H4 (cell line): ENCODE measurements around the gene TLX1. TPM values are rescaled to one million over a fixed set of nuclear protein-coding genes. Genes with fewer than 3 reads are reported as not detected.

ENCODE experiments used
- DNase-seq: peaks from one replicate; pipeline ENCODE4 v3.0.0-alpha.2; 2015; ENCODE audit warnings: low spot score
- total RNA-seq: library from RNA; depleted of rRNA; stranded (reverse); fragments of >200 nt; shearing (Covaris generic); gene quantifications from 2 replicates; pipeline ENCODE4 v1.2.3, GENCODE V29; 2014

TLX1 gene
- total RNA-seq, 1 experiment from 2014 or later = not detected

- DNase-seq = no peak
These were observed 3.4 kb downstream of the TLX1 start for GRCh38 chr10:101134299-101135127.

DNA sequence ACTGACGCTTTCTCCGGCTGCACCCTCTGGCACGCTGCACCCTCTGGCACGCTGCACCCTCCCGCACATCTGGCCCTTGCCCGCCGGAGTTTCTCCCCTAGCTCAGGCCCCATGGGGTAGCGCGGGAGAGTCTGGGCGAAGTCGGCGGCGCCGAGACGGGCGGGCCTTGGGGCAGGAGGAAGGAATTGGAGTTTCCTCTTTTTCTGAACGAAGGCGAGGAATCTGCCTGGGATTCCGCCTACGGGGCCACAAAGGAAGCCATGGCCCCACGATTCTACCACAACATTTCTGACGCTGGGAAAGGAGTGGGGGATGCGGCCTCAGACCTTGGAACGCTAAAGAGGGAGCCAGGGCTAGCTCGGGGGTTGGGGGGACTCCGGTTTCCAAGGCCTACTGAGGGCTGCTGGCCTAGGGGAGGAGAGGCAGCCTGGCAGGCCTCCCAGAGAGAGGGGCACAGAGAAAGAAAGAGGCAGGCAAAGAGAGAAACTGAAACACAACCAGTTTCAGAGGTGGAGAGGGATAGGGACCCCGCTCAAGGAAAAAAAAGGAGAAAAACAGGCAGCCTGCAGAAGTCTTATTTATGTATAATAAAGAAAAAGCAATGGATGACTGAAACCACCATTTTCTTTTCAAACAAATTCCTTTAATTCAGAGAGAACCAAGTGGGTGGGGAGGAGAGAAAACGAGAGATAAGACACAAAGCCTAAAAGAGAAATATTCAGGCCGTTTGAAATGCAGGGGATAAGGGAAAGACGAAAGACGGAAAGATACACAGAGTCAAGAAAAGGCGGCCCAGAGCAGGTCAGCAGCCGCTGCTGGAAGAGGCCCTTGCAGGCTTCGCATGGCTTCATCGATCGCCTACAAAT, 4.3 kb downstream of the TLX1 start:
- no peak for DNase-seq

GRCh38 chr10:101136007-101136707, 5.1 kb downstream of the TLX1 start:
- DNase-seq = no peak

GRCh38 chr10:101136708-101137121, 5.6 kb downstream of the TLX1 start:
- DNase-seq = no peak

DNA sequence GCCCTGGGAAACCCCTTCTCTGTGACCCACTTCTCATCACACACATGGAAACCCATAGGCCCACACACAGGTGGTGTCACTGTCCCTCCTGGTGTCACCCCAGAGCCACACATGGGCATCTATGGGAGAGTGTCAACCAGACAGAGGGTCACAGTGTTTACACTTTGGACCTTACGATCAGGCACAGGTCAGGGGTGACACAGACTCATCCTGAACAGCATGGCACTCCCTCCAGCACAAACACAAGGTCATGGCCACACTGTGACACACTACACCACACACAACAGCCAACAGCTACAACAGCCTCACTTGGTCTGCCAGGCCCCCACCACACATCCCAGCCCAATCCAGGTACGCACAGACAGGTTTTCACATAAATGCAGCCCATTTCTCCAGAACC, 6.2 kb downstream of the TLX1 start:
- DNase-seq = no peak

DNA sequence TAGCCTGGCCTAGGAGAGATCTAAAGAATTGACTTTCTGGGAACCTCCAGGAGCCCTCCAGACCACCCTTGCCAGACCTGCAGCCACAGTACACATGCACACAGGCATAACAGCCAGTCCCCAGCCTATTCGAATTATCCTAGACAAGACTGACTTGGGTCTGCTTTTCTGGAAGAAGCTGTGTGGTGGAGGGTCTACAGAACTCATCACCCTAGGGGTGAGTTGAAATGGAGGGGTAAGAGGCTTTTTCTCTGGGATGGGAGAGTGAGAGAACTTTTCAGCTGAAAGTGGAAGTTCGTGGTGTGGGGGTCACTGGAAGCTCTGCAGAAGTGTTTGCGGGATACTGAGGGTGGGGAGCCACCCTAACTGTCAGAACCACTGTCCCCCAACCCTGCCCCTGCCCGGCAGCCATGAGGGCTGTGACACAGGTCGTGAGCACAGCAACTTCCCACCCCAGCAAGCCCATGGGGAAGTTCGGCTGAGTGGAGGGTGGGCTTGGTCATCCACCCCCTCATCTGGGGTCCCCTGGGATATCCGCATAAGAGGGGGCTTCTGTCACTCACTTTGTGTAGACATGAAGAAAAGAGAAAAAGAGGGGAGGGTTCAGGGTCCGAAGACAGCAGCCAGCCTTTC, 7.8 kb downstream of the TLX1 start:
- DNase-seq = no peak

GRCh38 chr10:101139421-101139911, 8.4 kb downstream of the TLX1 start:
- no peak for DNase-seq

GRCh38 chr10:101140084-101140949, 9.2 kb downstream of the TLX1 start:
- no peak for DNase-seq

GRCh38 chr10:101140950-101141615, 10.0 kb downstream of the TLX1 start:
- DNase-seq = no peak

DNA sequence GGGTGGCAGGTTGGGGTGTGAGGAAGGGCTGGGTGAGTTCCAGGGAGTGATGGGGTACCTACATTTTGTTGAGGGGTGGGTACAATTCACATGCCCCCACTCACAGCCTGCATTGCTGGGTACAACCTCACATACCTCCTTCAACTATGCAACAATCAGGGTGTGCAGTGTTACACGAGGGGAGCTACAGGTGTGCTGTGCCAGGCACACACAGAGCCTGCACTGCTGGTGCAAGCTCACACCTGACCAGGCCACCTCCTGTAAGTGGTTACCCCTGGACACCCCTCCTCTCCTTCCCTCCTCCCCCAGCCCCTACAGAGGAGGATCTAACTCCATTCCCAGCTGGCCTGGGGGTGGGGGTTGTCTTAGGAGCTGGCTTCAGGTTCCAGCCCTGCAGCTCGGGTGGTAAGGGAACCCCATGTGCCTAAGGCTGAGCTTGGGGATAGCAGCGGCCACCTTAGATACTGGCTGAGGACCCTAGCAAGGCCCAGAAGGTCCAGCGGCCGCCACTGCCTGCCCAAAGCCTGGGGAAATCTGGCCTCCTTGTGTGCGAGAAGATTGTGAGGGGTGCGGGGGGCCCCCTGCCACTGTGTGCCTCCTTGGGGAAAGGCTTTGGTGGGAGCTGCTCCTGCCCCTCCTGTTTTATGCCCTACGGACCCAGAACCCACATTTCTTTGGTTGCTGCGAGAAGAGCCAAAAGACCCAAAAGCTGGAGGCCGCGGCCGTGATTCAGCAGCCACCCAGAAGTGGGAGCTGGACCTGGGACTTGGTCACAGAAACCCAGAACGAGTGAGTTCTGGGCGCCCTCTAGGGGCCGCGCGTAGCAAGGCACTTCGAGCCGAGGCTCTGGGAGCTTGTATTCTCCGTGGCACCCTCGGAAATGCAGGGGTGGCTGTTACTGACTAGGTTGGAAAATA, 10.8 kb downstream of the TLX1 start:
- peak; percentile 72 for DNase-seq

- no peak for DNase-seq
These were observed 11.6 kb downstream of the TLX1 start for GRCh38 chr10:101142533-101143344.

- no peak for DNase-seq
These were observed 12.2 kb downstream of the TLX1 start for GRCh38 chr10:101143345-101143630.

GRCh38 chr10:101144053-101144452, 13.0 kb downstream of the TLX1 start:
- DNase-seq = no peak

GRCh38 chr10:101145145-101145544, 14.0 kb downstream of the TLX1 start:
- no peak for DNase-seq

GRCh38 chr10:101145750-101146391, 14.8 kb downstream of the TLX1 start:
- DNase-seq = no peak

GRCh38 chr10:101146392-101147251, 15.5 kb downstream of the TLX1 start:
- no peak for DNase-seq

DNA sequence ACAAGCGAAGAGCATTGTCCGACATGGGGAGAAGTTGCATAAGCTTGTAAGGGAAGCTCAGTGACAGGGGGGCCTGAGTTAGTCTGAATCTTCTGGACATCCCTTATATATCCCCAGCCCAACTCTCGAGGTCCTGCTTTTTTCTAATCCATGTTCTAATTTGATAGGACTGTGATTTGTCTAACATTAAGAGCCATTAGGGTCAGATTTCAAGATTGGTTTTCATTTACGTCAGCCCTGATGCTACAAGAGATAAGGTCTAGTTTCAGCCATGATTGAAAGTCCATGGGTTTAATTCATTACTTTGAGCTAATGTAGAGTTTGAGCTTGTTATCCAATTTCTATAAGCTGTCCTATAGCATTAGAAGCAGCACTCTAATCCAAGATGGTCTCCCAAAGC, 20.3 kb downstream of the TLX1 start:
- no peak for DNase-seq
